HEK293 (cell line): ENCODE measurements around the gene CARM1.
"Not testable (repeated sequence)": the region's sequence is repeated elsewhere in the genome, so short reads cannot be mapped to it uniquely, and the experiment has no call there.

Experiments
- CTCF ChIA-PET: fragments of 350-600 bp; formaldehyde crosslinking; extraction: SDS; loops from one replicate; lab custom pipeline; 2021; ENCODE audit warnings: antibody characterized with exemption; lab: Yijun Ruan, JAX
- POLR2A ChIA-PET: fragments of 300-600 bp; formaldehyde crosslinking; extraction: SDS; loops from one replicate; lab custom pipeline; 2020; ENCODE audit warnings: antibody characterized with exemption, inconsistent platforms; lab: Yijun Ruan, JAX
- H3K27ac ChIP-seq: fragments of 200-500 bp; sonication (Bioruptor generic); 2 replicates; pipeline ENCODE4 v1.5.1; 2014; ENCODE audit warnings: low read depth, low read length, control low read depth, inconsistent platforms; ENCODE audit errors: extremely low read depth
- H3K36me3 ChIP-seq, 2 experiments: fragments of 200-500 bp in 1 of 2; sonication (Bioruptor generic) in 1 of 2; 1 replicate in 1 of 2; 2 replicates in 1 of 2; pipeline ENCODE4 v1.5.1; 2014 to 2017; ENCODE audit warnings: inconsistent platforms in 2 of 2, low read length in 2 of 2; ENCODE audit not compliant: control insufficient read depth in 2 of 2, insufficient read depth in 1 of 2
- H3K4me1 ChIP-seq: fragments of 200-500 bp; sonication (Bioruptor generic); 2 replicates; pipeline ENCODE4 v1.5.1; 2014; ENCODE audit warnings: mild to moderate bottlenecking, low read length, inconsistent platforms; ENCODE audit not compliant: control insufficient read depth, insufficient read depth
- H3K4me3 ChIP-seq: 2 replicates; pipeline ENCODE4 v1.5.1; 2011; ENCODE audit warnings: low read depth, mild to moderate bottlenecking, control low read depth, low read length, moderate library complexity
- H3K9me3 ChIP-seq: fragments of 200-500 bp; sonication (Bioruptor generic); 2 replicates; pipeline ENCODE4 v1.5.1; 2014; ENCODE audit warnings: low read depth, low read length, inconsistent platforms; ENCODE audit not compliant: control insufficient read depth, insufficient read depth
- RBAK ChIP-seq: fragments of 450-650 bp; formaldehyde crosslinking; IDR thresholded peaks from 2 replicates; pipeline ENCODE4 v1.5.1; 2016; ENCODE audit warnings: missing biosample characterization, missing genetic modification characterization
- SP2 ChIP-seq: fragments of 450-650 bp; formaldehyde crosslinking; IDR thresholded peaks from 2 replicates; pipeline ENCODE4 v1.5.1; 2016; ENCODE audit warnings: missing biosample characterization, missing genetic modification characterization
- YY1 ChIP-seq: fragments of 450-650 bp; formaldehyde crosslinking; IDR thresholded peaks from 2 replicates; pipeline ENCODE4 v1.5.1; 2018; ENCODE audit warnings: missing biosample characterization, missing genetic modification characterization
- ZFHX2 ChIP-seq: fragments of 450-650 bp; formaldehyde crosslinking; conservative IDR thresholded peaks from 2 replicates; pipeline ENCODE4 v1.5.1; 2016; ENCODE audit warnings: missing biosample characterization, missing genetic modification characterization
- ZNF138 ChIP-seq: fragments of 450-650 bp; formaldehyde crosslinking; IDR thresholded peaks from 2 replicates; pipeline ENCODE4 v1.5.1; 2016; ENCODE audit warnings: missing biosample characterization, missing genetic modification characterization, borderline replicate concordance
- ZNF174 ChIP-seq: fragments of 450-650 bp; formaldehyde crosslinking; IDR thresholded peaks from 2 replicates; pipeline ENCODE4 v1.5.0; 2017; ENCODE audit warnings: missing biosample characterization, mild to moderate bottlenecking, missing genetic modification characterization
- ZNF211 ChIP-seq: fragments of 450-650 bp; formaldehyde crosslinking; IDR thresholded peaks from 2 replicates; pipeline ENCODE4 v1.5.1; 2016; ENCODE audit warnings: low read depth, missing biosample characterization, missing genetic modification characterization
- ZNF274 ChIP-seq, 2 experiments: fragments of 200-500 bp in 1 of 2; fragments of 450-650 bp in 1 of 2; sonication (Bioruptor generic) in 1 of 2; formaldehyde crosslinking in 1 of 2; IDR thresholded peaks; 2 replicates each; pipeline versions ENCODE4 v1.5.1 to v1.6.1; 2014 to 2016; ENCODE audit warnings: borderline replicate concordance in 1 of 2, inconsistent platforms in 1 of 2, low read length in 1 of 2, missing biosample characterization in 1 of 2, missing genetic modification characterization in 1 of 2
- ZNF341 ChIP-seq: fragments of 450-650 bp; formaldehyde crosslinking; IDR thresholded peaks from 2 replicates; pipeline ENCODE4; 2016; ENCODE audit warnings: low read depth, missing biosample characterization, missing genetic modification characterization
- ZNF555 ChIP-seq: fragments of 450-650 bp; formaldehyde crosslinking; conservative IDR thresholded peaks from 2 replicates; pipeline ENCODE4 v1.5.1; 2017; ENCODE audit warnings: missing biosample characterization, mild to moderate bottlenecking, missing genetic modification characterization, inconsistent platforms
- ZNF561 ChIP-seq: fragments of 450-650 bp; IDR thresholded peaks from 2 replicates; pipeline ENCODE4 v1.5.1; 2018; ENCODE audit warnings: missing biosample characterization, missing genetic modification characterization, borderline replicate concordance
- ZNF571 ChIP-seq: fragments of 450-650 bp; formaldehyde crosslinking; IDR thresholded peaks from 2 replicates; pipeline ENCODE4 v1.5.0; 2017; ENCODE audit warnings: missing biosample characterization, missing genetic modification characterization
- ZNF626 ChIP-seq: fragments of 450-650 bp; sonication (Bioruptor Pico); formaldehyde crosslinking; IDR thresholded peaks from 2 replicates; pipeline ENCODE4 v1.5.1; 2018; ENCODE audit warnings: missing biosample characterization, missing genetic modification characterization, inconsistent platforms
- ZNF654 ChIP-seq: fragments of 450-650 bp; formaldehyde crosslinking; IDR thresholded peaks from 2 replicates; pipeline ENCODE4 v1.5.1; 2016; ENCODE audit warnings: low read depth, missing biosample characterization, missing genetic modification characterization
- ZNF664 ChIP-seq: fragments of 450-650 bp; formaldehyde crosslinking; IDR thresholded peaks from 2 replicates; pipeline ENCODE4 v1.5.1; 2016; ENCODE audit warnings: missing biosample characterization, missing genetic modification characterization
- ZNF677 ChIP-seq: fragments of 450-650 bp; IDR thresholded peaks from 2 replicates; pipeline ENCODE4 v1.5.0; 2018; ENCODE audit warnings: missing biosample characterization, mild to moderate bottlenecking, missing genetic modification characterization, moderate library complexity
- ZNF768 ChIP-seq: fragments of 450-650 bp; formaldehyde crosslinking; IDR thresholded peaks from 2 replicates; pipeline ENCODE4 v1.5.1; 2018; ENCODE audit warnings: missing biosample characterization, mild to moderate bottlenecking, missing genetic modification characterization
- ZXDB ChIP-seq: fragments of 450-650 bp; formaldehyde crosslinking; IDR thresholded peaks from 2 replicates; pipeline ENCODE4 v1.5.1; 2016; ENCODE audit warnings: missing biosample characterization, missing genetic modification characterization
- TF ChIP-seq, protein P1 (sequence below): fragments of 450-650 bp; formaldehyde crosslinking; IDR thresholded peaks from 2 replicates; pipeline ENCODE4 v1.5.0; 2017; ENCODE audit warnings: missing biosample characterization, missing genetic modification characterization, borderline replicate concordance
- TF ChIP-seq, protein P2 (sequence below): fragments of 450-650 bp; formaldehyde crosslinking; IDR thresholded peaks from 2 replicates; pipeline ENCODE4 v1.5.1; 2016; ENCODE audit warnings: missing biosample characterization, missing genetic modification characterization
- TF ChIP-seq, protein P3 (sequence below): fragments of 450-650 bp; formaldehyde crosslinking; IDR thresholded peaks from 2 replicates; pipeline ENCODE4 v1.5.1; 2016; ENCODE audit warnings: missing biosample characterization, missing genetic modification characterization
- TF ChIP-seq, protein P4 (sequence below): IDR thresholded peaks from 2 replicates; pipeline ENCODE4 v1.6.1; 2011; ENCODE audit warnings: mild to moderate bottlenecking, low read depth, low read length, borderline replicate concordance

The CARM1 gene

DNA sequence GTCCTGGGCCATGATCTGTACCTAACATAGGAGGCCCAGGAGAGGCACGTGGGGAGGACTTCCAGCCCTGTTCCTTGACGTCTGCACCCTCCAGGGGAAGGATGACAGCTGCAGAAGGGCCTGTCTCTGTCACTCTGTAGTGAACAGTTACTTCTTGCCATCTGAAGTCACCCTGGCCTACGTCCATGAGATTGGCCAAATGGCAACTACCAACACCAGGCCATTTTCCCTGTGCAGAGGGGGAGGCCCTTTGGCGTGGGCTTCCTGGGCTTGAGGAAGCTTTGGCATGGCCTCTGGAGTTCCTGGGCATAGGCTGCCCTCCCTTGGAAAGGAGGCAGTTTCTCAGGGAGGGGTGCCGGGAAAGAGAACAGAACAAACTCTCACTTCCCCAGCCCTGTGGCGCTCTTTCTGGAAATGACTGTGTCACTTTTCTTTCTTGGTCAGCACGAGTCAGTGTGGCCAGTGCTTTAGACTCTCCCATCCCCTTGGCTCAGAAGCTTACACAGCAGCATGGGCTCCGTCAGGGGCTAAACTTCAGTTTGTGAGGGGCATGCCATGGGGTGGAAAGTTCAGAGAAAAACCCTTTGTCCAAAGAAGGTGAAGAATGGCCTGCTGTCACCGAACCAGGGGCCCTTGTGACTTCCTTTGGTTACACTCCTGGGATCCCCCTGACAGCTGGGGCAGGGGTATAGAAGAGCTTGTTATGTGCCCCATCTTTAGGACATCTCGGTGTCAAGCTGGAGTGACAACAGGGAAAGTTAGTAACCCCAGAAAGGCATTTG lies 5.3 kb downstream of the CARM1 start:
- TF ChIP-seq ZNF341 (tag by site-specific recombination) (peak; percentile 59), ZNF654 (no peak), ZNF211 (tag by site-specific recombination) (no peak)
- Histone ChIP-seq H3K9me3 (no peaks in the 10 kb centered on the region), H3K4me1 (no peaks in the 10 kb centered on the region; the same call in 1 of the 2 replicates), H3K36me3 (peaks cover 13 to 20% of the 10 kb centered on the region in 2 experiments; a peak in 2 of 3 replicates), H3K4me3 (no peak overlapping the region), H3K27ac (no peak overlapping the region)
- CTCF ChIA-PET = interaction anchor here (0.5 to 1.5 kb wide), 3 partner anchors 12 to 136 kb away, joined by 3 to 10 read pairs (median 3); no protein-coding TSS in a partner anchor
- POLR2A ChIA-PET = no interaction called here

DNA sequence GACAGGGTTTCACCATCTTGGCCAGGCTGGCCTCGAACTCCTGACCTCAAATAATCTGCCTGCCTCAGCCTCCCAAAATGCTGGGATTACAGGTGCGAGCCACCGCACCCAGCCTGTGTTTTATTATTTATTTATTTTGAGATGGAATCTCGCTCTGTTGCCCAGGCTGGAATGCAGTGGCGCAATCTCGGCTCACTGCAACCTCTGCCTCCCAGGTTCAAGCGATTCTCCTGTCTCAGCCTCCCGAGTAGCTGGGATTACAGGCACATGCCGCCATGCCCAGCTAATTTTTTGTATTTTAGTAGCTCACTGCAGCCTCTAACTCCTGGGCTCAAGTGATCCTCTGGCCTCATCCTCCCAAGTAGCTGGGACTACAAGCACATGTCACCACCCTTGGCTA lies 6.3 kb downstream of the CARM1 start:
- H3K4me1 ChIP-seq, POLR2A ChIA-PET, H3K27ac ChIP-seq, H3K9me3 ChIP-seq, H3K4me3 ChIP-seq: not testable (repeated sequence)
- CTCF ChIA-PET = interaction anchor here (1.2 to 1.5 kb wide), 2 partner anchors 13 to 16 kb away, joined by 3 to 10 read pairs; no protein-coding TSS in a partner anchor
- H3K36me3 ChIP-seq = peaks cover 13 to 20% of the 10 kb centered on the region in 2 experiments; a peak in 2 of 3 replicates

DNA sequence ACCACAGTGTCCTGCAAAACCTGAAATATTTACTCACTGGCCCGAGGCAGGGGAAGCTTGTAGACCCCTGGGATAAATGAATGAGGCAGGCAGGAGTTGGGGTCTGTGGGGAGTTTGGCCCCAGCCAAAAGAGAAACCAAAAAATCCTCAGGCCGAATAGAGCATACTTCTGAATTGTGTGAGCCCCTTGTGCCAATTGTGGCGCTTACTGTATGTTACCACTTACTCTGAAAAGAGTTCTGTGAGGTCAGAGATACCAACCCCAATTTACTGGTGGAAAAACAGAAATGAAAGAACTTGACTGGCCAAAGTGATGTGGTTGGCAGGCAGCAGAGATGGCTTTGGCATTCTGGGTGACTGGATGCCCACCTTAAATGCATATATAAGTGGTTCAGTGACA lies 6.9 kb downstream of the CARM1 start:
- TF ChIP-seq YY1 (tag by site-specific recombination) (no peak), ZNF174 (tag by site-specific recombination) (no peak), RBAK (tag by site-specific recombination) (no peak), ZNF555 (tag by site-specific recombination) (no peak), ZNF561 (tag by site-specific recombination) (no peak), ZNF626 (tag by site-specific recombination) (no peak), ZFHX2 (tag by site-specific recombination) (no peak), ZXDB (tag by site-specific recombination) (no peak), ZNF664 (tag by site-specific recombination) (no peak), ZNF274 (IDR thresholded peaks at IDR 0.05; ENCODE audit: low read length) (no peak), ZNF274 (tag by site-specific recombination; IDR thresholded peaks at IDR 0.05; ENCODE audit: borderline replicate concordance) (no peak), ZNF768 (tag by site-specific recombination) (no peak), ZNF677 (no peak), ZNF571 (no peak), ZNF138 (tag by site-specific recombination) (no peak), SP2 (tag by site-specific recombination) (no peak)
- TF ChIP-seq, protein P1, sequence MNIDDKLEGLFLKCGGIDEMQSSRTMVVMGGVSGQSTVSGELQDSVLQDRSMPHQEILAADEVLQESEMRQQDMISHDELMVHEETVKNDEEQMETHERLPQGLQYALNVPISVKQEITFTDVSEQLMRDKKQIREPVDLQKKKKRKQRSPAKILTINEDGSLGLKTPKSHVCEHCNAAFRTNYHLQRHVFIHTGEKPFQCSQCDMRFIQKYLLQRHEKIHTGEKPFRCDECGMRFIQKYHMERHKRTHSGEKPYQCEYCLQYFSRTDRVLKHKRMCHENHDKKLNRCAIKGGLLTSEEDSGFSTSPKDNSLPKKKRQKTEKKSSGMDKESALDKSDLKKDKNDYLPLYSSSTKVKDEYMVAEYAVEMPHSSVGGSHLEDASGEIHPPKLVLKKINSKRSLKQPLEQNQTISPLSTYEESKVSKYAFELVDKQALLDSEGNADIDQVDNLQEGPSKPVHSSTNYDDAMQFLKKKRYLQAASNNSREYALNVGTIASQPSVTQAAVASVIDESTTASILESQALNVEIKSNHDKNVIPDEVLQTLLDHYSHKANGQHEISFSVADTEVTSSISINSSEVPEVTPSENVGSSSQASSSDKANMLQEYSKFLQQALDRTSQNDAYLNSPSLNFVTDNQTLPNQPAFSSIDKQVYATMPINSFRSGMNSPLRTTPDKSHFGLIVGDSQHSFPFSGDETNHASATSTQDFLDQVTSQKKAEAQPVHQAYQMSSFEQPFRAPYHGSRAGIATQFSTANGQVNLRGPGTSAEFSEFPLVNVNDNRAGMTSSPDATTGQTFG (tag by site-specific recombination) = no peak
- TF ChIP-seq, protein P2, sequence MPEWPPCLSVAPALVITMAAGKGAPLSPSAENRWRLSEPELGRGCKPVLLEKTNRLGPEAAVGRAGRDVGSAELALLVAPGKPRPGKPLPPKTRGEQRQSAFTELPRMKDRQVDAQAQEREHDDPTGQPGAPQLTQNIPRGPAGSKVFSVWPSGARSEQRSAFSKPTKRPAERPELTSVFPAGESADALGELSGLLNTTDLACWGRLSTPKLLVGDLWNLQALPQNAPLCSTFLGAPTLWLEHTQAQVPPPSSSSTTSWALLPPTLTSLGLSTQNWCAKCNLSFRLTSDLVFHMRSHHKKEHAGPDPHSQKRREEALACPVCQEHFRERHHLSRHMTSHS (tag by site-specific recombination) = no peak
- TF ChIP-seq, protein P3, sequence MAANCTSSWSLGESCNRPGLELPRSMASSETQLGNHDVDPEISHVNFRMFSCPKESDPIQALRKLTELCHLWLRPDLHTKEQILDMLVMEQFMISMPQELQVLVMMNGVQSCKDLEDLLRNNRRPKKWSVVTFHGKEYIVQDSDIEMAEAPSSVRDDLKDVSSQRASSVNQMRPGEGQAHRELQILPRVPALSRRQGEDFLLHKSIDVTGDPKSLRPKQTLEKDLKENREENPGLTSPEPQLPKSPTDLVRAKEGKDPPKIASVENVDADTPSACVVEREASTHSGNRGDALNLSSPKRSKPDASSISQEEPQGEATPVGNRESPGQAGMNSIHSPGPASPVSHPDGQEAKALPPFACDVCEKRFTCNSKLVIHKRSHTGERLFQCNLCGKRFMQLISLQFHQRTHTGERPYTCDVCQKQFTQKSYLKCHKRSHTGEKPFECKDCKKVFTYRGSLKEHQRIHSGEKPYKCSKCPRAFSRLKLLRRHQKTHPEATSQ (tag by site-specific recombination) = no peak
- TF ChIP-seq, protein P4, sequence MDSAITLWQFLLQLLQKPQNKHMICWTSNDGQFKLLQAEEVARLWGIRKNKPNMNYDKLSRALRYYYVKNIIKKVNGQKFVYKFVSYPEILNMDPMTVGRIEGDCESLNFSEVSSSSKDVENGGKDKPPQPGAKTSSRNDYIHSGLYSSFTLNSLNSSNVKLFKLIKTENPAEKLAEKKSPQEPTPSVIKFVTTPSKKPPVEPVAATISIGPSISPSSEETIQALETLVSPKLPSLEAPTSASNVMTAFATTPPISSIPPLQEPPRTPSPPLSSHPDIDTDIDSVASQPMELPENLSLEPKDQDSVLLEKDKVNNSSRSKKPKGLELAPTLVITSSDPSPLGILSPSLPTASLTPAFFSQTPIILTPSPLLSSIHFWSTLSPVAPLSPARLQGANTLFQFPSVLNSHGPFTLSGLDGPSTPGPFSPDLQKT = no peak
- ChIA-PET POLR2A (no interaction called here), CTCF (interaction anchor here (1.5 kb wide), 1 partner anchor 14 kb away, joined by 10 read pairs; no protein-coding TSS in a partner anchor)
- Histone ChIP-seq H3K4me1 (no peaks in the 10 kb centered on the region; the same call in 1 of the 2 replicates), H3K36me3 (peaks cover 13 to 20% of the 10 kb centered on the region in 2 experiments; a peak in 2 of 3 replicates), H3K4me3 (no peak overlapping the region), H3K9me3 (no peaks in the 10 kb centered on the region), H3K27ac (no peak overlapping the region)
